Naive B cell (primary cell): ENCODE measurements around the gene GLRA2. TPM values are rescaled to one million over a fixed set of nuclear protein-coding genes. Genes with fewer than 3 reads are reported as not detected.
"Not testable (repeated sequence)": the region's sequence is repeated elsewhere in the genome, so short reads cannot be mapped to it uniquely, and the experiment has no call there.

Experiments used
- ATAC-seq, 2 donors: fragments of 150-1000 bp; cut with Tn5 transposase; 2 replicates each; pipeline ENCODE4 v1.10.0; 2021; ENCODE audit warnings: low read depth in 2 of 2, mild to moderate bottlenecking in 2 of 2, moderate library complexity in 2 of 2
- DNase-seq: peaks from one replicate; pipeline ENCODE4 v3.0.0; 2022
- H3K27ac Mint-ChIP-seq, 6 donors: one replicate each; pipeline ENCODE4 v1.8.0; 2020 to 2022; ENCODE audit warnings: mild to moderate bottlenecking in 6 of 6, mixed read lengths in 6 of 6, moderate library complexity in 5 of 6, inconsistent platforms in 2 of 6
- H3K27me3 Mint-ChIP-seq, 3 donors: one replicate each; pipeline ENCODE4 v1.8.0; 2021 to 2022; ENCODE audit warnings: mixed read lengths in 3 of 3, mild to moderate bottlenecking in 1 of 3
- H3K36me3 Mint-ChIP-seq, 2 donors: one replicate each; pipeline ENCODE4 v1.8.0; 2020 to 2022; ENCODE audit warnings: mixed read lengths in 2 of 2, inconsistent platforms in 1 of 2, mild to moderate bottlenecking in 1 of 2
- H3K4me1 Mint-ChIP-seq, 3 donors: one replicate each; pipeline ENCODE4 v1.8.0; 2020 to 2022; ENCODE audit warnings: mixed read lengths in 3 of 3, inconsistent platforms in 1 of 3, mild to moderate bottlenecking in 1 of 3, moderate library complexity in 1 of 3
- H3K4me3 Mint-ChIP-seq, 8 donors: one replicate each; pipeline ENCODE4 v1.8.0; 2020 to 2022; ENCODE audit warnings: mild to moderate bottlenecking in 8 of 8, mixed read lengths in 8 of 8, moderate library complexity in 8 of 8, inconsistent platforms in 2 of 8
- H3K9me3 Mint-ChIP-seq, 7 donors: one replicate each; pipeline ENCODE4 v1.8.0; 2020 to 2022; ENCODE audit warnings: mixed read lengths in 7 of 7, mild to moderate bottlenecking in 5 of 7, inconsistent platforms in 2 of 7, moderate library complexity in 1 of 7
- polyA plus RNA-seq, 6 donors: library from polyadenylated mRNA; unstranded; fragments of 300-500 nt; fragmentation: Illumina TruSeq; gene quantifications; one replicate each; pipeline ENCODE4 v1.2.3, GENCODE V29; 2021; ENCODE audit warnings: low read depth in 6 of 6

GLRA2 gene
- polyA plus RNA-seq, 6 donors from 2014 or later: not detected

GRCh38 chrX:14533867-14534266 lies 4.5 kb downstream of the GLRA2 start:
- Mint-ChIP-seq H3K36me3 (no peaks in the 10 kb centered on the region), H3K27ac (no peak overlapping the region)
- no peak for ATAC-seq

GRCh38 chrX:14546190-14546589 lies 16.9 kb downstream of the GLRA2 start:
- Mint-ChIP-seq H3K27me3 (peaks cover 0 to 18% (median 0%) of the 10 kb centered on the region in 3 donors), H3K4me1 (no peaks in the 10 kb centered on the region), H3K27ac (no peak overlapping the region), H3K9me3 (peaks cover 0 to 6% (median 0%) of the 10 kb centered on the region in 7 donors), H3K36me3 (no peaks in the 10 kb centered on the region), H3K4me3 (no peak overlapping the region)
- ATAC-seq (no peak), DNase-seq (no peak)

More at GRCh38 chrX:14533867-14534266, 4.5 kb downstream of the GLRA2 start:
- Mint-ChIP-seq H3K9me3 (no peaks in the 10 kb centered on the region), H3K4me3 (no peak overlapping the region), H3K27me3 (peaks cover 5 to 7% (median 5%) of the 10 kb centered on the region in 3 donors), H3K4me1 (peaks cover 4 to 5% (median 5%) of the 10 kb centered on the region in 3 donors)
- no peak for DNase-seq

GRCh38 chrX:14554131-14554715 lies 24.9 kb downstream of the GLRA2 start:
- no peak overlapping the region for H3K27ac Mint-ChIP-seq
- peaks cover 0 to 28% (median 0%) of the 10 kb centered on the region in 3 donors for H3K27me3 Mint-ChIP-seq
- no peaks in the 10 kb centered on the region for H3K36me3 Mint-ChIP-seq
- no peak overlapping the region for H3K4me3 Mint-ChIP-seq
- H3K9me3 Mint-ChIP-seq: peaks cover 0 to 12% (median 0%) of the 10 kb centered on the region in 7 donors
- no peak for ATAC-seq
- no peaks in the 10 kb centered on the region for H3K4me1 Mint-ChIP-seq
- DNase-seq: no peak

- Mint-ChIP-seq H3K27ac (no peak overlapping the region), H3K27me3 (no peaks in the 10 kb centered on the region), H3K4me3 (no peak overlapping the region), H3K4me1 (no peaks in the 10 kb centered on the region), H3K9me3 (peaks cover 15 to 58% (median 27%) of the 10 kb centered on the region in 7 donors), H3K36me3 (peaks cover 5 to 9% of the 10 kb centered on the region in 2 donors)
- ATAC-seq (no peak), DNase-seq (no peak)
Observed at GRCh38 chrX:14564058-14564457, 34.7 kb downstream of the GLRA2 start.

- ATAC-seq: no peak
Observed at GRCh38 chrX:14573161-14573560, 43.8 kb downstream of the GLRA2 start.

GRCh38 chrX:14581081-14581480 lies 51.7 kb downstream of the GLRA2 start:
- DNase-seq (no peak), ATAC-seq (no peak)
- peaks cover 0 to 5% (median 4%) of the 10 kb centered on the region in 7 donors for H3K9me3 Mint-ChIP-seq
- no peaks in the 10 kb centered on the region for H3K36me3 Mint-ChIP-seq
- H3K4me1 Mint-ChIP-seq: no peaks in the 10 kb centered on the region
- no peaks in the 10 kb centered on the region for H3K27me3 Mint-ChIP-seq
- no peak overlapping the region for H3K4me3 Mint-ChIP-seq
- no peak overlapping the region for H3K27ac Mint-ChIP-seq

More at GRCh38 chrX:14573161-14573560, 43.8 kb downstream of the GLRA2 start:
- Mint-ChIP-seq H3K27ac (no peak overlapping the region), H3K36me3 (no peaks in the 10 kb centered on the region), H3K27me3 (no peaks in the 10 kb centered on the region), H3K9me3 (peaks cover 0 to 2% (median 0%) of the 10 kb centered on the region in 7 donors), H3K4me1 (no peaks in the 10 kb centered on the region), H3K4me3 (no peak overlapping the region)
- DNase-seq: no peak

GRCh38 chrX:14584548-14584947 lies 55.2 kb downstream of the GLRA2 start:
- Mint-ChIP-seq H3K4me1 (no peaks in the 10 kb centered on the region), H3K27me3 (no peaks in the 10 kb centered on the region), H3K36me3 (no peaks in the 10 kb centered on the region), H3K9me3 (peaks cover 4 to 22% (median 9%) of the 10 kb centered on the region in 7 donors), H3K4me3 (no peak overlapping the region), H3K27ac (peak overlapping the region in 1 of 6 donors; percentile 24)
- DNase-seq (no peak), ATAC-seq (no peak)

GRCh38 chrX:14590216-14590615 lies 60.9 kb downstream of the GLRA2 start:
- ATAC-seq (no peak), DNase-seq (no peak)
- Mint-ChIP-seq H3K9me3 (peaks cover 0 to 17% (median 7%) of the 10 kb centered on the region in 7 donors), H3K4me3 (no peak overlapping the region), H3K4me1 (no peaks in the 10 kb centered on the region), H3K27me3 (peaks cover 0 to 10% (median 0%) of the 10 kb centered on the region in 3 donors), H3K36me3 (peaks cover 0 to 4% of the 10 kb centered on the region in 2 donors), H3K27ac (no peak overlapping the region)

- Mint-ChIP-seq H3K27me3 (peaks cover 0 to 10% (median 0%) of the 10 kb centered on the region in 3 donors), H3K36me3 (peaks cover 0 to 4% of the 10 kb centered on the region in 2 donors), H3K4me1 (no peaks in the 10 kb centered on the region), H3K27ac (no peak overlapping the region), H3K4me3 (no peak overlapping the region), H3K9me3 (peaks cover 0 to 17% (median 7%) of the 10 kb centered on the region in 7 donors)
- no peak for ATAC-seq
- DNase-seq: no peak
Observed at GRCh38 chrX:14590693-14591424, 61.5 kb downstream of the GLRA2 start.

- H3K27me3 Mint-ChIP-seq: peaks cover 0 to 17% (median 3%) of the 10 kb centered on the region in 3 donors
- H3K4me1 Mint-ChIP-seq: no peaks in the 10 kb centered on the region
- peaks cover 2 to 17% (median 9%) of the 10 kb centered on the region in 7 donors for H3K9me3 Mint-ChIP-seq
- ATAC-seq: no peak
- H3K27ac Mint-ChIP-seq: no peak overlapping the region
- no peak for DNase-seq
- H3K4me3 Mint-ChIP-seq: no peak overlapping the region
- peaks cover 0 to 4% of the 10 kb centered on the region in 2 donors for H3K36me3 Mint-ChIP-seq
Observed at GRCh38 chrX:14591976-14592375, 62.6 kb downstream of the GLRA2 start.

- Mint-ChIP-seq H3K36me3 (peaks cover 0 to 4% of the 10 kb centered on the region in 2 donors), H3K4me1 (no peaks in the 10 kb centered on the region), H3K27me3 (peaks cover 0 to 33% (median 8%) of the 10 kb centered on the region in 3 donors), H3K4me3 (no peak overlapping the region), H3K9me3 (peaks cover 0 to 5% (median 2%) of the 10 kb centered on the region in 7 donors), H3K27ac (no peak overlapping the region)
- ATAC-seq (no peak), DNase-seq (no peak)
Observed at GRCh38 chrX:14594521-14594920, 65.2 kb downstream of the GLRA2 start.

GRCh38 chrX:14598330-14598729 lies 69.0 kb downstream of the GLRA2 start:
- H3K27me3 Mint-ChIP-seq: peaks cover 0 to 23% (median 12%) of the 10 kb centered on the region in 3 donors
- H3K27ac Mint-ChIP-seq: no peak overlapping the region
- H3K4me1 Mint-ChIP-seq: no peaks in the 10 kb centered on the region
- no peak for ATAC-seq
- no peaks in the 10 kb centered on the region for H3K36me3 Mint-ChIP-seq
- no peak overlapping the region for H3K4me3 Mint-ChIP-seq
- H3K9me3 Mint-ChIP-seq: peaks cover 0 to 20% (median 5%) of the 10 kb centered on the region in 7 donors
- DNase-seq: no peak

- Mint-ChIP-seq H3K4me1 (no peaks in the 10 kb centered on the region), H3K4me3 (no peak overlapping the region), H3K9me3 (peaks cover 0 to 10% (median 4%) of the 10 kb centered on the region in 7 donors), H3K27ac (no peak overlapping the region), H3K36me3 (no peaks in the 10 kb centered on the region), H3K27me3 (no peaks in the 10 kb centered on the region)
- ATAC-seq (no peak), DNase-seq (no peak)
Observed at GRCh38 chrX:14607446-14607985, 78.2 kb downstream of the GLRA2 start.

GRCh38 chrX:14612450-14612849 lies 83.1 kb downstream of the GLRA2 start:
- ATAC-seq, H3K4me1 Mint-ChIP-seq, H3K4me3 Mint-ChIP-seq, H3K36me3 Mint-ChIP-seq, H3K27me3 Mint-ChIP-seq, DNase-seq, H3K27ac Mint-ChIP-seq: not testable (repeated sequence)
- H3K9me3 Mint-ChIP-seq: peaks cover 0 to 16% (median 4%) of the 10 kb centered on the region in 7 donors
